Mesothelial cell of epicardium (in vitro differentiated cells): ENCODE results near the gene ELMO2. TPM values are rescaled to one million over a fixed set of nuclear protein-coding genes. Genes with fewer than 3 reads are reported as not detected.
"Not testable (repeated sequence)": the region's sequence is repeated elsewhere in the genome, so short reads cannot be mapped to it uniquely, and the experiment has no call there.

Experiments used
- DNase-seq, 2 experiments: peaks; one replicate each; pipeline ENCODE4 v3.0.0; 2021; ENCODE audit warnings: low spot score in 2 of 2; ENCODE audit not compliant: unreplicated experiment in 2 of 2
- H3K27ac Mint-ChIP-seq: 2 replicates; pipeline ENCODE4 v1.8.0; 2021; ENCODE audit warnings: mixed read lengths
- H3K27me3 Mint-ChIP-seq: 2 replicates; pipeline ENCODE4 v1.8.0; 2021; ENCODE audit warnings: low read depth, mixed read lengths
- H3K36me3 Mint-ChIP-seq: 2 replicates; pipeline ENCODE4 v1.8.0; 2021; ENCODE audit warnings: mixed read lengths
- H3K4me1 Mint-ChIP-seq: 2 replicates; pipeline ENCODE4 v1.8.0; 2021; ENCODE audit warnings: mixed read lengths
- H3K4me3 Mint-ChIP-seq: 2 replicates; pipeline ENCODE4 v1.8.0; 2021; ENCODE audit warnings: mild to moderate bottlenecking, moderate library complexity, mixed read lengths
- H3K9me3 Mint-ChIP-seq: 2 replicates; pipeline ENCODE4 v1.8.0; 2021; ENCODE audit warnings: mixed read lengths
- CTCF ChIP-seq: fragments of 200-600 bp; sonication (generic); IDR thresholded peaks from one replicate; pipeline ENCODE4 v1.5.0; 2021; ENCODE audit warnings: antibody characterized with exemption; ENCODE audit not compliant: unreplicated experiment
- total RNA-seq: library from RNA; stranded (reverse); gene quantifications from 3 replicates; pipeline ENCODE4 v1.2.1, GENCODE V29; 2021

Gene ELMO2
- total RNA-seq, 1 donor from 2014 or later, result 53.2 TPM

GRCh38 chr20:46388937-46389336 lies 17.5 kb downstream of the ELMO2 start:
- H3K4me3 Mint-ChIP-seq, result no peak overlapping the region
- TF ChIP-seq CTCF, result no peak
- DNase-seq, result no peak
- H3K36me3 Mint-ChIP-seq, result peaks cover 34% of the 10 kb centered on the region
- no peaks in the 10 kb centered on the region for H3K9me3 Mint-ChIP-seq
- H3K4me1 Mint-ChIP-seq, result no peaks in the 10 kb centered on the region
- H3K27me3 Mint-ChIP-seq, result no peaks in the 10 kb centered on the region
- H3K27ac Mint-ChIP-seq, result no peak overlapping the region

GRCh38 chr20:46388201-46388836 lies 18.1 kb downstream of the ELMO2 start:
- Mint-ChIP-seq H3K27ac (no peak overlapping the region), H3K4me3 (no peak overlapping the region), H3K27me3 (no peaks in the 10 kb centered on the region), H3K36me3 (peaks cover 36% of the 10 kb centered on the region), H3K9me3 (no peaks in the 10 kb centered on the region), H3K4me1 (no peaks in the 10 kb centered on the region)
- no peak for DNase-seq
- TF ChIP-seq CTCF, result no peak

- not testable (repeated sequence) for H3K4me3 Mint-ChIP-seq, H3K4me1 Mint-ChIP-seq, H3K9me3 Mint-ChIP-seq, H3K27me3 Mint-ChIP-seq, DNase-seq, H3K27ac Mint-ChIP-seq
- peaks cover 34% of the 10 kb centered on the region for H3K36me3 Mint-ChIP-seq
Measured at GRCh38 chr20:46387054-46387453, 19.4 kb downstream of the ELMO2 start.

GRCh38 chr20:46378412-46379009 lies 27.9 kb downstream of the ELMO2 start:
- Mint-ChIP-seq H3K27ac (no peak overlapping the region), H3K36me3 (peaks cover 33% of the 10 kb centered on the region)
- TF ChIP-seq CTCF, result no peak

GRCh38 chr20:46377518-46377917 lies 28.9 kb downstream of the ELMO2 start:
- H3K27ac Mint-ChIP-seq, result no peak overlapping the region
- no peaks in the 10 kb centered on the region for H3K9me3 Mint-ChIP-seq
- H3K27me3 Mint-ChIP-seq, result no peaks in the 10 kb centered on the region
- no peak for TF ChIP-seq CTCF
- peaks cover 39% of the 10 kb centered on the region for H3K36me3 Mint-ChIP-seq
- H3K4me3 Mint-ChIP-seq, result no peak overlapping the region
- H3K4me1 Mint-ChIP-seq, result no peaks in the 10 kb centered on the region
- DNase-seq, result no peak

More at GRCh38 chr20:46378412-46379009, 27.9 kb downstream of the ELMO2 start:
- no peaks in the 10 kb centered on the region for H3K27me3 Mint-ChIP-seq
- DNase-seq, result no peak
- H3K4me3 Mint-ChIP-seq, result no peak overlapping the region
- H3K9me3 Mint-ChIP-seq, result no peaks in the 10 kb centered on the region
- H3K4me1 Mint-ChIP-seq, result no peaks in the 10 kb centered on the region

GRCh38 chr20:46376196-46376785 lies 30.1 kb downstream of the ELMO2 start:
- Mint-ChIP-seq H3K36me3 (peaks cover 43% of the 10 kb centered on the region), H3K27me3 (no peaks in the 10 kb centered on the region), H3K4me3 (no peak overlapping the region), H3K9me3 (no peaks in the 10 kb centered on the region), H3K27ac (no peak overlapping the region), H3K4me1 (no peaks in the 10 kb centered on the region)
- DNase-seq, result no peak
- no peak for TF ChIP-seq CTCF
